DND-41 (cell line): ENCODE data around the gene CASR.

Experiments
- ATAC-seq: fragments of 200-7000 bp; cut with Tn5 transposase; 3 replicates; pipeline ENCODE4 v1.9.1; 2021; ENCODE audit warnings: low read depth; ENCODE audit not compliant: insufficient read depth
- DNase-seq: peaks from one replicate; pipeline ENCODE4 v3.0.0-alpha.2; 2020
- H2AFZ ChIP-seq: 2 replicates; pipeline ENCODE4 v1.6.0; 2012; ENCODE audit warnings: low read depth, low read length
- H3K27ac ChIP-seq: 2 replicates; pipeline ENCODE4 v1.5.1; 2012; ENCODE audit warnings: low read length, inconsistent platforms
- H3K27me3 ChIP-seq: fragments of 200-600 bp; sonication (generic); 2 replicates; pipeline ENCODE4 v1.6.0; 2012; ENCODE audit warnings: low read length, mild to moderate bottlenecking, inconsistent platforms; ENCODE audit not compliant: insufficient read depth, poor library complexity
- H3K36me3 ChIP-seq: 2 replicates; pipeline ENCODE4 v1.5.1; 2012; ENCODE audit warnings: low read length, inconsistent platforms; ENCODE audit not compliant: insufficient read depth
- H3K4me1 ChIP-seq: 2 replicates; pipeline ENCODE4 v1.5.1; 2012; ENCODE audit warnings: mild to moderate bottlenecking, low read length; ENCODE audit not compliant: insufficient read depth
- H3K4me2 ChIP-seq: 2 replicates; pipeline ENCODE4 v1.6.0; 2012; ENCODE audit warnings: mild to moderate bottlenecking, moderate library complexity, low read length, inconsistent platforms; ENCODE audit not compliant: insufficient read depth
- H3K4me3 ChIP-seq, 2 experiments: fragments of 200-600 bp in 1 of 2; shearing (Covaris generic) in 1 of 2; 2 replicates each; pipeline ENCODE4 v1.5.1; 2012 to 2016; ENCODE audit warnings: inconsistent platforms in 2 of 2, low read length in 2 of 2, mild to moderate bottlenecking in 2 of 2, low read depth in 1 of 2, moderate library complexity in 1 of 2
- H3K79me2 ChIP-seq: 2 replicates; pipeline ENCODE4 v1.6.0; 2012; ENCODE audit warnings: low read length, inconsistent platforms; ENCODE audit not compliant: insufficient read depth
- H3K9ac ChIP-seq: 2 replicates; pipeline ENCODE4 v1.6.0; 2012; ENCODE audit warnings: low read depth, mild to moderate bottlenecking, inconsistent platforms, low read length, moderate library complexity
- H3K9me3 ChIP-seq: 2 replicates; pipeline ENCODE4 v1.5.1; 2012; ENCODE audit warnings: low read length, moderate library complexity, mild to moderate bottlenecking, inconsistent platforms; ENCODE audit not compliant: insufficient read depth, severe bottlenecking
- H4K20me1 ChIP-seq: 2 replicates; pipeline ENCODE4 v1.6.0; 2012; ENCODE audit warnings: low read length; ENCODE audit not compliant: insufficient read depth
- CTCF ChIP-seq: IDR thresholded peaks from 2 replicates; pipeline ENCODE4 v1.5.1; 2012; ENCODE audit warnings: borderline replicate concordance, low read length, moderate library complexity, mild to moderate bottlenecking; ENCODE audit not compliant: poor library complexity, severe bottlenecking; ENCODE audit errors: extremely low read depth
- EZH2 ChIP-seq: IDR thresholded peaks from 3 replicates; pipeline ENCODE4 v1.6.1; 2012; ENCODE audit warnings: borderline replicate concordance, low read depth, mild to moderate bottlenecking, moderate library complexity, low read length, inconsistent platforms; ENCODE audit not compliant: severe bottlenecking

Gene CASR

GRCh38 chr3:122294359-122294758, 110.9 kb downstream of the CASR start:
- H4K20me1 ChIP-seq: no peaks in the 10 kb centered on the region
- DNase-seq (no peak), ATAC-seq (no peak)
- no peak overlapping the region for H3K9ac ChIP-seq
- no peaks in the 10 kb centered on the region for H3K79me2 ChIP-seq
- no peaks in the 10 kb centered on the region for H3K36me3 ChIP-seq
- TF ChIP-seq CTCF: no peak
- TF ChIP-seq EZH2: no peak
- H3K4me3 ChIP-seq: no peak overlapping the region
- no peak overlapping the region for H3K27ac ChIP-seq
- H3K4me1 ChIP-seq: no peaks in the 10 kb centered on the region
- H3K4me2 ChIP-seq: no peak overlapping the region
- no peaks in the 10 kb centered on the region for H3K9me3 ChIP-seq
- H2AFZ ChIP-seq: no peak overlapping the region
- H3K27me3 ChIP-seq: no peaks in the 10 kb centered on the region

GRCh38 chr3:122295266-122296062, 112.0 kb downstream of the CASR start:
- H3K27ac ChIP-seq: no peak overlapping the region
- no peaks in the 10 kb centered on the region for H3K79me2 ChIP-seq
- no peak overlapping the region for H2AFZ ChIP-seq
- H3K9me3 ChIP-seq: no peaks in the 10 kb centered on the region
- no peaks in the 10 kb centered on the region for H3K36me3 ChIP-seq
- H3K4me3 ChIP-seq: no peak overlapping the region
- DNase-seq (no peak), ATAC-seq (peak; percentile 49; the same call in 1 of the 3 replicates)
- H3K4me2 ChIP-seq: no peak overlapping the region
- H3K4me1 ChIP-seq: no peaks in the 10 kb centered on the region
- H3K9ac ChIP-seq: no peak overlapping the region
- H4K20me1 ChIP-seq: no peaks in the 10 kb centered on the region
- TF ChIP-seq EZH2: no peak
- TF ChIP-seq CTCF: no peak
- no peaks in the 10 kb centered on the region for H3K27me3 ChIP-seq

GRCh38 chr3:122298239-122298638, 114.8 kb downstream of the CASR start:
- H3K4me2 ChIP-seq: no peak overlapping the region
- H2AFZ ChIP-seq: no peak overlapping the region
- H3K27me3 ChIP-seq: no peaks in the 10 kb centered on the region
- H3K36me3 ChIP-seq: no peaks in the 10 kb centered on the region
- DNase-seq: no peak
- no peak for ATAC-seq
- H3K9me3 ChIP-seq: no peaks in the 10 kb centered on the region
- no peak overlapping the region for H3K9ac ChIP-seq
- no peak overlapping the region for H3K4me3 ChIP-seq
- H4K20me1 ChIP-seq: no peaks in the 10 kb centered on the region
- TF ChIP-seq CTCF: no peak
- no peak for TF ChIP-seq EZH2
- no peaks in the 10 kb centered on the region for H3K79me2 ChIP-seq
- no peaks in the 10 kb centered on the region for H3K4me1 ChIP-seq
- no peak overlapping the region for H3K27ac ChIP-seq
